Vagina (tissue), 2 donors: ENCODE measurements around the gene COX18.

ENCODE experiments used
- POLR2A ChIP-seq, 2 donors: fragments of 450-650 bp; IDR thresholded peaks; one replicate each; pipeline ENCODE4 v1.6.1; 2017; ENCODE audit warnings: antibody characterized with exemption in 2 of 2, mild to moderate bottlenecking in 2 of 2, moderate library complexity in 2 of 2
- TF ChIP-seq, protein P1 (sequence below), 3 experiments: fragments of 450-650 bp in 2 of 3; fragments of 200-600 bp in 1 of 3; sonication (generic) in 1 of 3; IDR thresholded peaks; one replicate each; pipeline ENCODE4 v1.5.1; 2017 to 2019; ENCODE audit warnings: antibody characterized with exemption in 3 of 3, mild to moderate bottlenecking in 2 of 3, moderate library complexity in 2 of 3

- TF ChIP-seq, protein P1, sequence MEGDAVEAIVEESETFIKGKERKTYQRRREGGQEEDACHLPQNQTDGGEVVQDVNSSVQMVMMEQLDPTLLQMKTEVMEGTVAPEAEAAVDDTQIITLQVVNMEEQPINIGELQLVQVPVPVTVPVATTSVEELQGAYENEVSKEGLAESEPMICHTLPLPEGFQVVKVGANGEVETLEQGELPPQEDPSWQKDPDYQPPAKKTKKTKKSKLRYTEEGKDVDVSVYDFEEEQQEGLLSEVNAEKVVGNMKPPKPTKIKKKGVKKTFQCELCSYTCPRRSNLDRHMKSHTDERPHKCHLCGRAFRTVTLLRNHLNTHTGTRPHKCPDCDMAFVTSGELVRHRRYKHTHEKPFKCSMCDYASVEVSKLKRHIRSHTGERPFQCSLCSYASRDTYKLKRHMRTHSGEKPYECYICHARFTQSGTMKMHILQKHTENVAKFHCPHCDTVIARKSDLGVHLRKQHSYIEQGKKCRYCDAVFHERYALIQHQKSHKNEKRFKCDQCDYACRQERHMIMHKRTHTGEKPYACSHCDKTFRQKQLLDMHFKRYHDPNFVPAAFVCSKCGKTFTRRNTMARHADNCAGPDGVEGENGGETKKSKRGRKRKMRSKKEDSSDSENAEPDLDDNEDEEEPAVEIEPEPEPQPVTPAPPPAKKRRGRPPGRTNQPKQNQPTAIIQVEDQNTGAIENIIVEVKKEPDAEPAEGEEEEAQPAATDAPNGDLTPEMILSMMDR (IDR thresholded peaks at IDR 0.05): peak; percentile 51 to 55 (median 55)
- no peak for TF ChIP-seq POLR2A (IDR thresholded peaks at IDR 0.05)
Observed at GRCh38 chr4:73019462-73020047, 50.0 kb downstream of the COX18 start.
